GM19239 (cell line): ENCODE results near the gene FKBP1A.
"Not testable (repeated sequence)": the region's sequence is repeated elsewhere in the genome, so short reads cannot be mapped to it uniquely, and the experiment has no call there.

Experiments
- DNase-seq: peaks from one replicate; pipeline ENCODE4 v3.0.0; 2011; ENCODE audit warnings: low spot score; ENCODE audit not compliant: insufficient read length
- FAIRE-seq: peaks from 2 replicates; lab custom pipeline; 2011; peaks lifted over from hg19 to GRCh38; lab: Jason Lieb, UNC

Gene FKBP1A

DNA sequence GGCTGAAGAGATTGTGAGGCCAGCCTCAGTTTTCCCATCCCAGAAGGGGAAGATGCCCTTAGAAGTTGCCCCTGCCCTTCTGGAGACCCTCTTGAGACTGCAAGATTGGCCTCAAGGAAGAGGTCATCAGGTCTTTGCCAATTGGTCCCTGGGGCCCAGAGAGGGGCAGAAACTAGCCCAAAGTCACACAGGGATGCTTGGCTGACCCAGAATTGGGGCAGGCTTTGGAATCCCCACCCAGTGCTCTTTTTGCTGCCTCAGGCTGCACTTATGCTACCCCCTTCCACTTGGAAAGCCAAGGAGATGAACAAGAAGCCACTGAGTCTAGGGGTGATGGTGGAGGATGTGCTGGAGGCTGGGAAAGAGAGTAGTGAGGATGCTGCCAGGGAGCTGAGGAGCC, 24.9 kb upstream of the FKBP1A start:
- FAIRE-seq (no peak), DNase-seq (no peak)

DNA sequence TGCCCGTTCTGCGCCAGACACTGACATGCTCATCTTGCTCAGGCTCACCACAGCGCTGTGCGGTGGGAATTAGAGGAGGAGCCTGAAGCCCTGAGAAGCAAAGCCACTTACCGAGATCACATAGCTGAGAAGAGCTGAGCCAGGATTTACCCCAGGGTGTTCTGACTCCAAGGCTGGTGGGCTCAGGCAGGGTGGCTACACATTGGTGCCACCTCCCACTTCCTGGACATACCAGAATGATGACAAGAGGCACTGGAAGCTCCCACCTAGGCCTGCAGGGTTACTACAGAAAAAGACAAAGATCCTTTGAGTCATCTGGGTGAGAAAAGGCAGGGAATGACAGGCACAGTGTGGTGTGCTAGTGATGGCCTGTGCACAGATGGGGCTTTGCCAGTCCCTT, 24.4 kb upstream of the FKBP1A start:
- FAIRE-seq (no peak), DNase-seq (no peak)

DNA sequence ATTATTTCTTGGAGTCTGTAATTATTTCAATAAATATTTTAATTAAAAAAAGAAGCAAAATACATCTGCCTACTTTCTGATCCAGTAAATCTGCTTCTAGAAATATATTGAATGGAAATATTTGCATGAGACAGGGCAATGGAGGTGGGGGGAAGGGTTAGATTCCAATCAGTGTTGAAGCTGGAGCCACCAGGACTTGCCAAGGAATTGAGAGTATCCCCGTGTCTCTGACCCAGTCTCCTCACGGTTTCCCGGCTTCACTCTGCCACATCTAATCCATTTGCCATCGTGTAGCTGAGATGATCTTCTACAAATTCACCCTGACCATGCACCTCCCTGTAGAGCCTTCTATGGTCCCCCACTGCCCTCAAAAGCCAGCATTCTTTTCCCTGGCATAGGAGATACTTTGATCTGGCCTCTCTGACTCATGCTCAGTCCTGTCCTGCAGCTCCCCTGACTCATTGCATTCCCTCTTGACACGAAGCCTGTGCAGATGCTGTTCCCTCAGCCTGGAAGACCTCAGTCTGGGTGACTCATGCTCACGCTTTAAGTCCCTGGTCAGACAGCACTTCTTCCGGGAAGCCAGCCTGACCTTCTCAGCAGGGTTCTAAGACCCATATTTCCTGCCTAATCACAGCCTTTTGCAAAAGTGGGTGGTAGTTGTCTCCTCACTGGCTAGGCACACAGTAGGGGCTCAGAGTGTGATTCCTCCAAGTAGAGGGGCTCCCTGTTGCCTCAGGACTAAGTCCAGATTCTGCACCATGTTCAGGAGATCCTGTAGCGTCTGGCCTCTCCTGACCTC, 23.0 kb upstream of the FKBP1A start:
- FAIRE-seq: no peak
- DNase-seq: no peak

DNA sequence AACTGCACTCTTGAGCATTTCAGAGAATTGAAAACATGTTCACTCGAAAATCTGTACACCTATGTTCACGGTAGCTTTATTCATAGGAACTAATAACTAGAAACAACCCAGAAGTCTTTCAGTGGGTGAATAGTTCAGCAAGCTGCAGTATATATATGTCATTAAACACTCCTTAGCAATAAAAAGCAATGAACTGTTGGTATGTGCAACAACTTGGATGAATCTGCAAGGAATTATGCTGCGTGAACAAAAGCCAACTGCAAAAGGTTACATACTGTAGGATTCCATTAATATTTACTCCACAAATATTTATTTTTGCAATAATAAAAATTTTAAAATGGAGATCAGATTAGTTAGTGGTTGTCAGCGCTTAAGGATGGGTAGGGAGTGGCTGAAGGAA, 22.1 kb upstream of the FKBP1A start:
- FAIRE-seq (no peak), DNase-seq (no peak)

DNA sequence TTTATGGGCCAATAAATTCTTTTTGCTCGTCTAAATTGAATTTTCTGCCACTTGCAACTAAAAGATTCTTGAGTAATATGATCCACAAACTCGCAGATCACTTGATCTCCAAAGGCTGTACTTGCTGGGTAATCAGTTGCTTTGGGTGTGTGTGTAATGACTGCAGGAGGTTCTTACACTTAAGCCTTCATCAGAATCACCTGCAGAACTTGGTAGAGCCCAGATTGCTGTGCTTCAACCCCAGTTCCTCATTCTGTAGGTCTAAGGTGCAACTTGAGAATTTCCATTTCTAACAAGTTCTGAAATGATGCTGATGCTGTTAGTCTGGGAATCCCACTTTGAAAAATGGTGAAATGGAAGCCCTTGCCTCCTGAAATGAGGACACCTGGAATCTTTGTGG, 12.9 kb upstream of the FKBP1A start:
- DNase-seq (no peak), FAIRE-seq (no peak)

DNA sequence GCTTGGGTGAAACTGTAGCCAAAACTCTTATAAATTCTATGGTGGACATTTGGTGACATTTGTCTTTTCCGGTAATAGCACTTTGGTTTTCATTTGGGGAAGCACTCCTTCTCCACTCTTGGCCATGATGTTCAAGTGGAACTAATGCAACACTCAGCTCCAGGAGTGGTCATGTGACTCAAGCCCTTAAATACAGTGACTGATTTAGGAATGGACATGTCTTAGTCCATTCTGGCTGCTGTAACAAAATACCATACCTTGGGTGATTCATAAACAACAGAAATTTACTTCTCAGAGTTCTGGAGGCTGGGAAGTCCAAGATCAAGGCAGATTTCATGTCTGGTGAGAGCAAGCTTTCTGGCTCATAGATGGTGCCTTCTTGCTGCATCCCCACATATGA, 10.8 kb upstream of the FKBP1A start:
- DNase-seq: no peak
- FAIRE-seq: no peak

DNA sequence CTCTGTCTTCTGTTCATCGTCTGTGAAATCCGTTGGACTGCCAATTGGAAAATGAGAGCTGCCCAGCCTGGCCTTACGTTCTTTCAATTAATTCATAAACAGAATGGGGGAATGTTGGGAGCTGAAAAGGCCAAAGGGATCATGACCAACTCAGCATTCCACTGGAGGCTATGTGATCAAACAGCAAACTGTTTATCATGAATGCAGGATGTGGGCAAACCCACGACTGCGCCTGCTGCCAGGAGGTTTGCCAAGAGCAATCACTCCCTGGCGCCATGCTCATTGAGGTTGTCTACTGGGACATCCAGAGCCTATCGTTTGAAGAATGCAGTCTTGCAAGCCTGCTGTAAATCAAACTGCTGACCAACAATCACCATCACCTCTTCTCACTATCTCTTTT, 9.3 kb upstream of the FKBP1A start:
- DNase-seq: no peak
- FAIRE-seq: no peak

DNA sequence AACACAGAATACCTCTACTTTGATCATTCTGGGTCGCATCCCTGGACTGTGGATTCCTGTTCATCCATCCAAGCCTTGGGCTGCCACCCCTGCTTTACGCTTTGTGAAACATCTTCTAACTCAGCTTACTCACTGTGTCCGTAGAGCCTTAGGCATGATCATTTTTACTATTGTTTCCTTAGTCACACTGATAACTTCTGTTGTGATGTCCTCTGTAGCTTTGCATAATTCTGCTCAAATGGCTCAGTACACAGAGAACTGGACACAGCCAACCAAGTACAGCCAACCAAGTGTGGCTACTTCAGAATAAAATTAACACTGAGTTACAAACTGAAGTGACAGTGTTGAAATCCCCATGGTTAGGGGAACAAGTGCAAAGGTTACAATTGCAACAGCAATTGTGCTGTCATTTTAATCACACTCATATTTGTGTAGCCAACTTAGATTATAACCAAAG, 8.6 kb upstream of the FKBP1A start:
- DNase-seq (no peak), FAIRE-seq (no peak)

DNA sequence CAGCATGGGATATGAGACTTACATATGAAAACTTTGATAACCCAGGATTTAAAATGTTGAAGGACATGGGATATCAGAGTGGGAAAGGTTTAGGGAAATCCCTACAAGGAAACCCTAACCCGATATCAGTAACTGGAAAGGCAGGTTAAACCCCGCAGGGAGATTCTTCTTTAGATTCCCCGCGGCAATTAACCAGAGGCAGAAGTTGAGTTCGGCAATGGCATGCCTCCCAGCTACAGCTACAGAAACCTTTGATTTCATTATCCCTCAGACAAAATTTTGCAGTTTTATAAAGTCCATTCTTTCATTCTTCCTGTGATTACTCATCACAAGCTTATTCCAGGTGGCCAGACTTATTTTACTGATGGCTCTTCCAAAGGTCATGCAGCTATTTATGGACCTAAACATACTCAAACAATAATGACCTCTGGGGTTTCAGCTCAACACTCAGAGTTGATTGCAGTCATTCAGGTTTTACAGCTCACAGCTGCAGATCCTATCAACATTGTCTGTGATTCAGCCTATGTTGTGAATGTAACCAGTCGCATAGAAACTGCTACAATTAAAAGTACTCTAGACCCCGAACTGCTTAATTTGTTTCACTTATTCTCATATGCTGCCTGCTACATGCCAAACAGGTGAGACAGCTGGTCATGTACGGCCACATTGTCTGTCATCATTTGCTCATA, 7.0 kb upstream of the FKBP1A start:
- DNase-seq, FAIRE-seq: not testable (repeated sequence)

DNA sequence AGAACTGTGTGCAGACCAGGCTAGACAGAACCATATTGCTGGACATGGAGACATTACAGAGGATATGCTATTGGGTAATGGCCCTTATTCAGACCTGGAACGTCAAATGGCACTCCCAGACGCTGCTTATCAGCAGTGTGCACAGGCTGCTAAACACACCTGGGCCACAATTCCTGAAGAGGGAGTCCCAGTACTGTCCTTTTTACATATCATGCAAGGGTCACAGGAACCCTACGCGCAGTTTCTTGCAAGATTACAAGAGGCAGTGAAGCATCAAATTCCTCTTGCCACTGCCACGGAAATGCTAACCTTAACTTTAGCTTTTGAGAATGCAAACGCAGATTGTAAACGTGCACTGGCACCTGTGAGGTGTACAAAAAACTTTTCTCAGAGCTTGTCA, 5.3 kb upstream of the FKBP1A start:
- not testable (repeated sequence) for FAIRE-seq, DNase-seq

DNA sequence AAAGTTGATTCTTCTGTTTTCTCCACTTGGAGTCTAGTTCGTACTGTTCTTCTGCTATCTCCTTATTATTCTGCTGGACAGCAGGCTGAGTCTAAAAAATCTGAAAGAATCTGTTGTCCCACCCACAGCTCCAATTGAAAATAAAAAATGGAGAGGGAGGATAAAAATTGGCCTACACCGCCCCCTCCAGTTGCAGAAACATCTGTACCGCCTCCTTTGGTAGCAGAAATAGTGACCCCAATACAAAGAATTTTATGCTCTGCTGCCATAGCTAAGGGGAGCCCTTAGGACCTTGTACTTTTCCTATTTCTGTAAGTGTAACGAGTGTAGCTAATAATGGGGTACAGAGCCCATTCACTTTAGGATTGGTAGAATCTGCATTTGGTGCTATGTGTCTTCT, 4.9 kb upstream of the FKBP1A start:
- DNase-seq (no peak), FAIRE-seq (no peak)

DNA sequence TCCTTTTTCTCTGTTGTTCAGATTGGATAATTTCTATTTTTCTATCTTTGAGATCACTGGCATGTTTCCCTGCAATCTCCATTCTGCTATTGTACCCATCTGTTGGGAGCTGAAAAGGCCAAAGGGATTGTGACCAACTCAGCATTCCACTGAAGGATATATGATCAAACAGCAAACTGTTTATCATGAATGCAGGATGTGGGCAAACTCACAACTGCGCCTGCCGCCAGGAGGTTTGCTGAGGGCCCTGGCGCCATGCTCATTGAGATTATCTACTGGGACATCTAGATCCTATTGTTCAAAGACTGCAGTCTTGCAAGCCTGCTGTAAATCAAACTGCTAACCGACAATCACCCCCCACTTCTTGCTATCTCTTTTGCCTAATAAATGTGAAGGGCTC, 3.8 kb upstream of the FKBP1A start:
- DNase-seq (no peak), FAIRE-seq (no peak)

DNA sequence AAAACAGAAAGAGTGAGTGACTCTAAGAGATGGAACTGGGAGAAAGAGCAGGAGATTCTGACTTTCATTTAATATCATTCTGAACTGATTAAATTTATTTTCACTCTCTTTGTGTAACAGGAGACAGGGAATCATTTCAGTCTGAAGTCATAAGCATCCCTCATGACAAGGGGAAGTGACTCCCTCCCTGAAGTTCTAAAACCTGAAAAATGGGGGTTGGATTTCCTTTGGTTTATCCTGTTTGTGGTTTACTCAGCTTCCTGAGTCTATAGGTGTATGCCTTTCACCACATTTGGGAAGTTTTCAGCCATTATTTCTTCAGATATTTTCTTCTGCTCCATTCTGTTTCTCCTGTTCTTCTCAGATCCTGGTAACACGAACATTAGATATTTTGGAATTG, 3.4 kb upstream of the FKBP1A start:
- DNase-seq (no peak), FAIRE-seq (no peak)

DNA sequence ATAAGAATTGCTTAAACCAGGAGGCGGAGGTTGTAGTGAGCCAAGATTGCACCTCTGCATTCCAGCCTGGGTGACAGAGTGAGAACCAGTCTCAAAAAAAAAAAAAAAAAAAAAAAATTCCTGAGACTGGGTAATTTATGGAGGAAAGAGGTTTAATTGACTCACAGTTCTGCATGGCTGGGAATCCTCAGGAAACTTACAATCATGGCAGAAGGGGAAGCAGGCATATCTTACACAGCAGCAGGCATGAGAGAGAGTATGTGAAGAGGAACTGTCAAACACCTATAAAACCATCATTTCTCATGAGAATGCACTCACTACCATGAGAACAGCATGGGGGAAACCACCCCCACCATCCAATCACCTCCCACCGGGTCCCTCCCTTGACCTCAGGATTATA, 1.8 kb upstream of the FKBP1A start:
- DNase-seq (no peak), FAIRE-seq (no peak)

DNA sequence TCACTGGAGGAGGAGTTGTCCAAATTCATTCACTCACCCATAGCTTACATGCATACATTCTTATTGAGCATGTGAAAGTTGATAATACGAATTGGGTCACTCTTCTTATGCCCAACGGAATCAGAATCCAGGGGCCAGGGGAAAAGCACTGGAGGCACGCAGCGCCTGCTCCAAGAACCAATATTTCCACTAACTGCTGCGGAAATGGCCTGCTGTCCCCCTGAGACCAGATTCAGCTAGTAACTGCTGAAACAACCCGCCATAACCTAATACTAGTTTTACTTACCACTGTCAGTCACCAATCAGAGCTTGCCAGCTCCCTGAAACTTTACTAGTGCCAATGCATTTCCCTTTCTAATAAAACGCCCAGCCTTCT, 641 bp upstream of the FKBP1A start:
- FAIRE-seq: no peak
- DNase-seq: no peak

DNA sequence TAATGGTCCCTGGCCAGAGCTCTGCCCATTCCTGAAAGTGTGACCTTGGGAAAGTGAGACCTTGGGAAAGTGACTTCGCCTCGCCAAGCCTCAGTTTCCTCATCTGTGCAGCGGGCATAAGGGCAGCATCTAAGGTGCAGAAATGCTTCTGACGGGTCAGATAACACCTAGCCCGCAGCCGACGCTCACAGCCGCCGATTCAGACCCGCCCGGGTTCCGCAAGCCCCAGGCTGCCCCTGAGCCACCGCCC, 486 bp downstream of the FKBP1A start:
- no peak for FAIRE-seq

DNA sequence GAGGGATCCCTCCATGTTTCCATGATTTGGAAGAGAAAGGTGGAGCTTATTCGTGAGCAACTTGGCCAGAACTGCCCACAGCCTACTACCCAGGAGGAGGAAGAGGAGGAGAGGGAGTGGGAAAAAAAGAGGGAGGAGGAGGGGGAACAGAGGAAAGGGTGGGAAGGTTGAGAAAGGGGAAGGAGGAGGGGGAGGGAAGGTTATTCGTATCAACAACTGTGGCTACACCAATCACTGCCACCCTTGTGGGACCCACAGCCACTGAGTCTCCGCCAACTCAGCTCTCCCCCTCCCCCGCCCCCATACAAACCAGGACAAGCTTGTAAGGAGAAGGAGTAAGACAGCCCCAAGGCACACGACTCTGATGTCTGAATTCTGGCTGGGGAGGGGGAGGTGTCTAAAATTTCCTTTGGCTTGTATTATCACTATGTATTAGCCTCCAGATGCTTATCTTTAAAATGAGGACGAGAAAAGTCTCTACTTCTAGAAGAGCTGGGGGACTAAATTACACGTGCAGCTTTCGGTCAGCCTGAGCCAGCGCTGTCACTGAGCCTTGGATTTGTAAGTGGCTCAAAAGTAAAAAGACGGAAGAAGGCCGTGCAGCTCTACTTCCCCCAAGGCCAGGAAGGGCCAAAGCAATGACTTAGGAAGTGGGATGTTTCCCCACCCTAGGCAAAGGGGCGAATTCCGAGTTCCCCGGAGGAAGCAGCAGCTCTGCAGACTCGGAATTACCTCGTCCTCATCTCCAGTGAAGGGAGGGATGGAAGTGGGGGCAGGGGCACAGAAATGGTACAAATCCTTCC, 1.0 kb downstream of the FKBP1A start:
- no peak for DNase-seq
- no peak for FAIRE-seq

More for the DNA sequence above, 486 bp downstream of the FKBP1A start:
- DNase-seq: no peak

DNA sequence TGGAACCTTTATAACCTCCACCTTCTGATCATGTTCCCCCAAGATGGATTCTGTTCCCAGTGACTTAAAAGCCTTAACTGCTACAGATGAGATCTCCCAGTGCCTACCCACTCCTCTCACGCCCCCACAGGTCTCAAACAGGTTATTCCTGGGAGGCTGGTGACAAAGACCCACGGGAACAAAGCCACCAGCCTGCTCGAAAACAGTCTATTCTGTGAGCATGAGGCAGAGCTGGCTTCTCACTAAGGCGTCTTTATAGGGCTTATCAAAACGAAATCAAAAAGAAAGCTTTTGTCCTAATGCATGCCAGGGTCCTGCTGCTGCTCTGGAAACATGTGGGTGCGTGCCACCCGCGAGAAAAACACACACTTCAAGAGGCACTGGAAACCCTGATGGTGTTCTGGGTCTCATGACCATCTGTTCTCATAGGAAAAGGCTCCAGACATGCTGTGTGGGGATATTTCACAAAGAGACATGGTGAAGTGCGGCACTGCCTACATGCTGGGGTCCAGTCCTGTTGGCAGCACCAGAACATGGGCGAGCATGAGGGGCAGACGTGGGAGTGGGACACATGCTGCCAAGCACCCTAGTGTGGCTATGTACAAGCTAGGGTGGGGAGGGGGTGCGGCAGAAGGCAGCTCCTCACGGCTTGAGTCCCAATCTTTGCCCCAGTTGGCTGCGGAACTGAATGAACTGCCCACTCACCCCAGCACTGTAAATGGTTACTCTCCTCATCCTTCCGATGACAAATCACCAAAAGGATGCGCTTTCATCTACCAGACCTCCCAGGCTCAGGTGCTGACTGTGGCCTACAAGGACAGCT, 2.1 kb downstream of the FKBP1A start:
- no peak for FAIRE-seq
- DNase-seq: no peak

DNA sequence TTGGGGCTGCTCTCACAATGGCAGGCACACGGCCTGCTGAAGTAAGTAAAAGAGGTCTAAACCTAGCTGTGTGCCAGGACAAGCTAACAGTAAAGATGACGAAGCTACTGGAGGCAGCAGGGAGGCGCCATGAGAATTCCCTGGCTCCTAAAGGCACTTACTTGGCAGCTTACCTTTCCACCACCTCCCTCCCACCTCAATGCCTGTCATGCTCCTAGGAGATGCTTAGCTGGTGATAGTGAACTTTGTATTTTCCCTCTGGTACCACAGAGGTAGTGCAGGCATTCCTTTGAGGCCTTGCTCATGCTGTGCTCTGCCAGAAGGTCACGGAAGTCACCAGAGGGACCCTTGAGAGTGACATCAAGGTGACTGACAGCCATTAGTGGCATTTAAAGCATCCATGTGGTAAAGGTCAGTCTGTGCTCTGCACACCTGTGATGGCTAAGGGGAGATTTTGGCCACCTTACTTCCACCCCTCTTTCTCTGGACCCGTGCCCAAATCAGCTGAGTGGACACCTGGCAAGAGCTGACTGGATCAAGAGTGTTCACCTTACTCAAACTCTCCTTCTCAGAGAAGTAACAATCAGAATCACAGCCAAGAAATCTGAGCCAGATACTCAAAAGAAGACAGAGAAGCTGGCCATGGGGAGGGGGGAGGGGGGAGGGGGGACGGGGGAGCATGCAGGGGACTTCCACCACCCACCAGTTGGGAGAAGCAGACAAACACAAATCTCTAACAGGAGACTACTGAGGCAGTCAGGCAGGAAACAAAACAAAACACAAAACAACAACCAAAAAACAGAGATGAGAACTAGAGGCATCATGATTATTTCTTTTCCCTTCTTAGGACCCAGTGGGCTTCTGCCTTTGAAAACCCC, 2.9 kb downstream of the FKBP1A start:
- FAIRE-seq (no peak), DNase-seq (no peak)
